ENCODE results near the gene ADRA2B.
A peak's percentile ranks its signal among the peaks of the same experiment; 100 is the strongest.
"Not testable (repeated sequence)": the region's sequence is repeated elsewhere in the genome, so short reads cannot be mapped to it uniquely, and the experiment has no call there.

Gene ADRA2B
- 0.84 to 7.7 reads per million in 2 donors for total RNA-seq

DNA sequence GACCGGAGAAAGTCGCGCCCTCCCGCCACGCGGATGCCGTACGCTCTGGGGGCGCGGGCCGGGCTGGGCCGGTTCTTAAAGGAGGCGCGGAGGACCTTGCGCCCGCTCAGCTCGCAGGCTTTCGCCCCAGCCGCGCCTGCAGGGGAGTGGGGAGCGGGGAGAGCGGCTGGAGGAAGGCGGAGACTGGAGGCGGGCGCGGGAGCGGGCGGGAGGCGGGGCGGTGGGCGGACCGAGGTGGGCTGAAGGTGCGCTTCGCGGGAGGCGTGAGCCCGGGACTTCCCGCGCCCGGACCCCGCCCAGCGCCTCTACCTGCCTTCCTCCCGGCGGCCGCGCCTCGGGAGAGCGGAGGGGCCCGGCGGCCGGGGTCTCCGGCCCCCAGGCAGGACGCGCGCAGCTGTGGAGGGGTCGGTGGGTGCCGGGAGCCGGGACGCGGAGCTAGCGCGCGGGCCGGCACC is at the start of gene ADRA2B:
Gene ADRA2B, minus strand, starts transcription at position 148 of the 455 bp plus-strand sequence. CDS start 422 bp downstream, outside the sequence.
- peak; percentile 83 for DNase-seq

DNA sequence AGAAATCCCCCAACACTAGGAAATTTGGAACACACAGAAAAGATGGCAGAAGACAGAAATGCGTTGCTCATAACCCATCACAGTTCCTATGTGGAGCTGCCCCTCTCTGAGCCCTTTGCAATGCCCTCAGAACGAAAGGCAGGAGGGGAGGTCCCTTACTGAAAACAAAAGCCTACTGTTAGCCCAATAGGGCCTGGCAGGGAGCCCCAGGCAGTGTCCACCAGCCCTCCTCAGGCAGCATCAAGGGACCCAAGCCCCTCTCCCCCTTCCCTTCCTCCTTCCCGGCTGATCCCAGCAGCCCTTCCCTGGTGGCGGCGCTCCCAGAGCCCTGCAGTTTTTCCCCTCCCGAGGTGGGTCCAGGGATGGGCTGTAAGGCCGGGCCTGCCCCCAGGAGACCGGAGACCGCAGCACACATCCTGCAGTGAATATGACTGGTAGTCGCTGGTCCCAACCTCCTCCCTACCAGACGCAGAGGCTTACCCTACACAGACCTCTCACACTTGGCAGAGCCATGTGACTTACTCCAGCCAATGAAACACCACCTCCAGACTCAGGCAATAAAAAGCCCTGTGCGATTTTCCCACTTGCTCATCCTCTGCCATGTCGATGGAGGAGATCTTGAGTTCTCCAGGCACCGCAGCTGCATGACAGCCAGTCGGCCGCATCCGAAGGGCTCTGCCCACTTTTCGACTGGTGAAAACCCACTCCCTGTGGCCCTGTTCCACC is 48.3 kb upstream of the ADRA2B start:
- peak; percentile 35 for DNase-seq

DNA sequence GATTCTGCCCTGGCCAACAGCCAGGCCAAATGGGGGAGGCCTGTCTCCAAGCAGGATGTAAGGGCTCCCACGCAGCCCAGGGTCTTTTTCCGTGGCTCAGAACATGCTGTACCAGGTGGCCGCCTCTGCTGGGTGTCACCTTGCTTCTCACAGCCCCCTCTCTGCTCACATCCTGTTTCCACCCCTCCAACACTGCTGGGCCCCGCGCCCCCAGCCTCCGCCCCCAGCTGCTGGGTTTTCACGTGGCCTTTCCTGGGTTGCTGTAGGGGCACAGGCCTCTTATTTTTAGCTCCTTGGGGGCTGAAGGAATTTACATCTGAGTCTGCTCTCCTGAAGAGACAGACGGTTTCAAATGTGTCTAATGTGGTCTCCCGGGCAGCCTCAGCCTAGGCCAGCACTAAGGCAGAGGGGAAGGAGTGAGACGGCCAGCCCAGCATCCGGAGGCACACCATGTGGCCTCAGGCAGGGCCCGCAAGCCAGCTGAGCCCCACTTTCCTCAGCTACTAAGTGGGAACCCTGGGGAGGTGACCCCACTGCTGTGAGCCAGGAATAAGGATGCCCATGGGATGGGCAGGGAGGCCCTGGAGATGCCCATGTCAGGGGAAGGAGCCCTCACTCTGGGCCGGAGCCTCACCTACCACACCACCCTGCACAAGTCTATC is 47.5 kb upstream of the ADRA2B start:
- DNase-seq = no peak

DNA sequence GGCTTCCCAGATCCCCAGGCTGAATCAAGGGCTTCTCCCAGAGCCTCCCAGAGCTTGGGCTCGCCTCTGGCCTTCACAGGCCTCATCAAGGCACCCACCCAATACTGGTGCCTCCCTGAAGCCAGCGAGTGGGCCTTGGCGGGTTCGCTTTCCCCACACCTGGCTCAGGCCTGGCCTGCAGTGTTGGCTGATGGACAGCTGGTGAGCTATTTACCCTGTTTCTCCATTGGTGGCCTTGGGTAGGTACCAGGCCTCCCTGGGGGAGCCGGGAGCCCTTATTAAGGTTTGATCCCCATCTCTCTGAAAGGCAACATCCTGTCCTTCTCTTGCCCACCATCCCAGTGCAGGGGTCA is 47.0 kb upstream of the ADRA2B start:
- DNase-seq = no peak

DNA sequence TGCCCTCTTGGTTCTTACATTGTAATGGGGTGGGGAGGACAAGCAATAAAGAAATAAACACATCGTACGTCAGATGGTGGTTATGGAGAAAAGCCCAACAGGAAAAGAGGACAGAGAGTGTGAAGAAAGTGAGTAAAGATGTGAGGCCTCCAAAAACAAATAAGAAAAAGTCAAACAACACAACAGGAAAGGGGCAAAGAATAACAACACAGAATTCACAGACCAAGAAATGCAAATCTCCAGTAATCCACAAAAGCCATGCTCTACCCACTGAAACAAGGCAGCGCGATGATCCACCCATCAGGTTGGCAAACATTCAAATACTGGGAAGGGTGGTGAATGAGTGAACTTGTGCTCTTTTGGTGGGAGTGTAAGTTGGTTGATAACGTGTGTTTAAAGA is 45.5 kb upstream of the ADRA2B start:
- no peak for DNase-seq

DNA sequence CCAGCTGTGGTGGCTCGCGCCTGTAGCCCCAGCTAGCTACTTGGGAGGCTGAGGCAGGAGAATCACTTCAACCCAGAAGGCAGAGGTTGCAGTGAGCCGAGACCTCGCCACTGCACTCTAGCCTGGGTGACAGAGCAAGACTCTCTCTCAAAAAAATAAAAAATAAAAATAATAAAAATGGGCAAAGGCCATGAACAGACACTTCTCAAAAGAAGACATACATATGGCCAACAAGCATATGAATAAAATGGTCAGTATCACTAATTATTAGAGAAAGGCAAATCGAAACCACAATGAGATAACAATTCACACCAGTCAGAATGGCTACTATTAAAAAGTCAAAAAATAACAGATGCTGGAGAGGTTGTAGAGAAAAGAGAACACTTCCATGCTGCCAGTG is 44.0 kb upstream of the ADRA2B start:
- not testable (repeated sequence) for DNase-seq

DNA sequence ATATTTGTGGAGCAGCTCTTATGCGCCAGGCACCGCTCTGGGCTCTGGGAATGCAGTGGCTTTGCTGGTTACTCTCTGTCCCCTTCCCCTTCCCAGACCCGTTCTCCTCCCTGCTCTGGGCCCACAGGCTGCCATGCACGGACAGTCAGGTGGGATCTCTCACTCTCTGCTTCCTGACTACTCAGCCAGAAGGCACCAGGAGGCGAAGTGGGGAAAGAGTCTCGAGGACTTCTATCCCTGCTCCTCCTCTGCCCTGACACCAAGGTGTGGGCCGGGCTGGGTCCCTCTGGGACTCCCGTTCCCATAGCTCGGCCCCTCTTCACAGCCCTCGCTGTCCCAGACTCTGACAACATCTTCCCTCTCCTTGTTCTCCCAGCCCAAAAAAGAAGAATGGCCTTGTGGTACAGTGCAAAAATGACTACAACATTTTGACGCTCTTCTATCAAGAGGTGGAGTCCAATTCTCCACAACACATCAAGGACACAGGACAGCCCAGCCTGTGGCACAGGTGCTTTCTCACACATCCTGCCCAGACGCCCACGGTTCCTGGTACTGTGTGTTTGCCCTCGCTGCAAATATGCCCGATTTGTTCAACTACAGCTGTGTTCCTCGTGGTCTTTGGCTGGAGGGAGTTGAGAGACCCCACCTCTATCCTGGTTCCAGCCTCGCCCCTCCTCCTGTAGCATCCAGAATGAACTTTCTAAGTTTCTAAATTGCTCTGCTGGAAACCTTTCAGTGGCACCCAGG is 42.9 kb upstream of the ADRA2B start:
- no peak for DNase-seq

DNA sequence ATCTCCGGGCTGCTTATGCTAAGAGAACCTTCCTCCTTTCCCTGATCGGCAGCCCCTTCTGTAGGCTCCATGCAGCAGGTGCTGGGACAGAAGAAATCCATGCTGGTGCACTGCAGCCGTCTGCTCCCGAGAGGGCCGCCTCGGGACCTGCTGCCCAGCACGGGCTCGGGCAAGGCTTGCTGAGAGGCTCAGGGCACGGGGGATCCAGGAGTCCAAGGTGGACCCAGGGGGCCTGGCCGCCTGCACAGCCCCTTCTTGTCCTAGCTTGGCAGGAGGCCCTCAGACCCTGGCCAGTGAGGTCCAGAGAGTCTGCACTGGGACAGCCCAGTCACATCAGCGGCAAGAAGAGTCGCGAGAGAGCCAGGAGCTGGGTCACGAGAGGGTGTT is 42.2 kb upstream of the ADRA2B start:
- DNase-seq = no peak

DNA sequence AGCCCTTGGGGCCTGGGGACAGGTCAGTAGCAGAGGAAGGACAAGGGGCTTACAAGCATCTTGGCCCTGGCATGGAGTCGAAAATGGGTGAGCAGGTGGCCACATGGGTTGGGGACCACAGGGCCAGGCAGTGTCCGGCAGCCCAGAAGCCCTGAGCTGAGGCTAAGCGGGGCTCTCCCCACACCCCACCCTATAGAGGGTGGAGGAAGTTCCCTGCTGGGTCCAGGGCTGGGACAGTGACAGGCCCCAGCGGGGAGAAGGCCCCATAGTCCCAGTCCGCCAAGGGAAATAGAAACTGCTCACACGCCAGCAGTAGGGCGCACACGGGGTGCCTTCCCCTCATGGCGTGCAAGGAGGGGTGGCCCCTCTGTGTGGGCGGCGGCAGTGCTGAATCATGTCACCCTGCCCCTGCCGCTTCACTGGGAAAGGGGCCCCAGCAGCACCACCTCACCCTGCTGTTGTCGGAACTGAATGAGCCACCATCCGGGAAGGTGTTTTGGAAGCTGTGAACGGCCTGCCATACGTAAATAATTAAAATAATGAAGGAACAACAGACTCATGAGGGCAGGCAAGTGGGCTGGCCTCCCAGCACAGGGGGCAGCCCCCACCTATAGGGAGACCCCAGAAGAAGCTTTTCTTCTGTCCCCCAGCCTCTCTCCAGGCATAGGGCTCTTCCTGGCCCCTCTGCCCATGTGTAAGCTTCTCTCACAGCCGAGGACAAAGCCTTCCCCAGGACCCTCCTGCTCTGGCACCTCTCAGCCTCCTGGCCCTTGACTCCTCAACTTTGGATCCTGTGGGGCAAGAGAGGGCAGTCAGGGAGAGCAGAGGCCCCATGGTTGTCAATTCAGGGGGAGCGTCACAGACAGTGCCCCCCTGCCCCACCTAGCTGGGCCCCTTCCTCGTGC is 41.5 kb upstream of the ADRA2B start:
- peak; percentile 49 for DNase-seq

DNA sequence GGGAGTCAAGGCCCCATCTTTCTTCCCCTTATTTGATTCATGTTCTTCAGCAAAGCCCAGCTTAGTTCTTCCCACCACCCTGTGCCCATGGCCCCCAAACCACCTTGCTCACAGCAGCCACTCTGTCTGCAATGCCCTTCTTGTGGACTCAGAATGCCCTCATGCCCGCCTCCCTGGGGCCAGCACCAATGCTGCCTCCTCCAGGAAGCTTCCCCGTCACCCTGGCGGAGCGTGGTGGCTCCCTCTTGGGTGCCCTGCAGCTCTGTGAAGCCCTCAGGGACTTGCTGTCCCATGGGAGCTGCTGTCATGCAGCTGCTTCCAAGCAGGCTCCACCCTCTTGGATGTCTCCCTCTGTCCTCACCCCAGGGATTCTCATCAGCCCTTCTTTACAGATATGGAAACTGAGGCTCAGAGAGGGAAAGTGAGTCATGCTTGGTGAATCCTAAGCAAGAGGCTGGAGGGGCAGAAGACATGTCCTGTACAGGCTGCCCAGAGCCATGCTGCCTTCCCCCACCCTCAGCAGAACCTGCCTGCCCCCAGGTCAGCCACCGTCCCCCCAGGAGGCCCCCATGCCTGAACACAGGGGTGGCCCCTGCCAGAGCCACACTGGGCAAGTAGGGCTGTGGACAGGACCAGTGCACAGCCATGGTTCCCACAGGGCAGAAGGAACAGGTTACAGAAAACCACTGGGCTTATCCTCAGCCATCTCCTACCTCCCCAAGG is 40.7 kb upstream of the ADRA2B start:
- no peak for DNase-seq

DNA sequence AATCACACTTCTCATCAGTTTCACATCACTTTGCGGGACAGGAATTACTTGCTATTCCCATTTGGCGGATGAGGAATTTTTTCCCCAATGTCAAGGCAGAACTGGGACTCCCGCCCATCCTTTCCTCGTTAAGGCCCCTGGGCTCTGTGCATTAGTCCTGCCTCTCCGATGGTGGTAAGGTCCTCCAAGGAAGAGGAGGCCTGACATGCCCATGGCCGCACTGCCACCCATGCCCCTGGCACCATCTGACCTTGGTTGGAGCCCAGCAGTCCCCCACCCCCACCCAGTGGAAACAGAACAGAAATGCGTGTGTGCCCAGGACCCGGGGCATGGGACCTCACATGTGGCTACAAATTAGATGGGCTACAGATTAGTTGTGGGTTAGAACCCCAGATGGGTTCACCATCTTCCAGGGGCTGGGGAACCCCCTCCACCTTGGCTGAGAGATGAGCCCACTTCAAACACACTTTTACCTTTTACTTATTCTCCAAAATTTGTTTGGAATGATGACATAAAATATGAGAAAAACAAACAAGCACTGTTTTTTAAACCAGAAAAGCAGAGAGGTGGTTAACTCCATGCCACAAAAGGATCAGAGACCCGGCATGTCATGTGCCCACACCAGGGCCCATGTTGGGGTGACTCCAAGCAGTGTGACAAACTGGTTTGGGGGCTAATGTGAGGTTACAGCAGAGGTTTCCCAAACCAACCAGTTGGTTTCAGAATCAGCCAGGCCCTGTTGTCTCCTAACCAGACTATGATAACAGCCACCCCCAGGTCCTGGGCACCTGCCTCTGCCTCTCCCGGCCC is 39.8 kb upstream of the ADRA2B start:
- no peak for DNase-seq

DNA sequence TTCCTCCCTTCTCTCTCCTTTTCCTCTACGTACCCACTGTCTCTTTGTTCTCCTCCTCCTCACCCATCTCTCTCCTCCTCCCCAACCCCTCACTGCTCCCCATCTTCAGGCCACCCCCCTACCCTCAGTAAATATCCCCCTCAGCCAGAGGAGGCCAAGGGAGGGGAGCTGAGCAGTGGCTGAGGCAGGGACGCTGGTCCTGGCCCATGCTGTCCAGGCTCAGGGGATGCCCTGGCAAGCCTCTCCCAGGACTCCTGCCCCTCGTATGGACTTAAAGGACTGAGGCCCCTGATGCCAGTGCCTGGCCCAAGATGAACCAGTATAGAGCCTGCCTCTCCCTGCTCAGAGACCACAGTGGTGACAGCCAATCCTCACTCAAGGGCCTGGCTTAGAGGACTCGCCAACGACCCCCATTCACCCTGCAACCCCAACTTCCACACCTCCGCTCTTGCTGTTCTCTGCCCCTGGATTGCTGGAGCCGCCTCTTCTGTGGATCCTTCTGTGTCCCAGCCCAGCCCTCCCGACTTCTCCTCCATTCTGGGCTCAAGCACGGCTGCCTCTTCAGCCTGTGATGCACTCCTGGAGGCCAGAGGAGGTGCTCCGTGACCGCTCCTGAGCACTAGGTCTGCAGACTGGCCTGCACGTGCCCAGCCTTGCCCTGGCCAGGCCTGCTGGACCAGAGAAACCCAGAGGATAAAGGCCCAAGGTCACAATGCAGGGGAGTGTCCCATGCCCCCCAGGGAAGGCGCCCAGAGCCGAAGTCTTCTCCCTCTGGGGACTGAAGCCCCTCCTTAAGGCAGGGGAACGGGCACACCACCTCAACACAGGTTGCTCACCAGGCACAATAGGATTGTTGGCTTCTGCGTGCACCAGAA is 38.4 kb upstream of the ADRA2B start:
- no peak for DNase-seq

DNA sequence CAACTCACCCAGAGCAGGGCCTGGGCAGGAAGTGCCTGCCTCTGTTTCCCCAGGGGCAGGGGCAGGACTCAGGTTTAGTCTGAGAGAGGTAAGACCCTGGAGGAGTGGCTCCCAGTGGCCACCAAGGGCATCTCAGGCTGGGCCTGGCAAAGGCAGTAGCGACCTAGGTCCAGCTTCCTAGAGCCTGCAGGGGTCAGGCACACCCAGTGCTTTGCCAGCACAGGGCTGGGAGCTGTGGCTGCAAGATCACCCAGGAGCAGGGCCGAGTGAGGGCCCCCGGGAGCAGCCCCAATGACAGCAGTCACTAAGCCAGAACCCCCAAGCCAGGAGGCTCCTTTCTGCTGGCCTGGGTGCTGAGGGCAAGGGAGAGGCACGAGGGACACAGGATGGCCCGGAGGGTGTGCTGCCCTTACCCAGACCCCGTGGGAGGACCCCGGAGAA is 37.6 kb upstream of the ADRA2B start:
- DNase-seq = no peak

DNA sequence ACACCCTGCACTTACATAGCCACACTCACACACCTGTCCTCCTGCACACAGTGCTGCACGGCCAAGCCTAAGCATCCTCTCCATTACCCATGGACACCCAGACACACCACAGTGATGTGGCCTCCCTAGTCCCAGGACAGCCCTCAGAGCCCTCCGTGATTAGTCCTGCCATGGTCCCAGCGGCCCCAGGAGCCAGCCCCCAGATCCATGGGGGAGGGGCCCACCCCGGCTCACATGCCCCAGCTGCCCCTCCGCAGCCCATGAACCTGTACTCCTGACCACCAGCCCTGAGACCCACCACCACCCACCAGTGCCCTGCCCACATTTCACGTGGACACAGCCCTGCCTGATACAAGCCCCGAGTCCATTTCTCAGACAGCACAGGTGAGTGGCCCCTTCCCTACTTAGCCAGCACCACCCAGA is 36.9 kb upstream of the ADRA2B start:
- DNase-seq = no peak

DNA sequence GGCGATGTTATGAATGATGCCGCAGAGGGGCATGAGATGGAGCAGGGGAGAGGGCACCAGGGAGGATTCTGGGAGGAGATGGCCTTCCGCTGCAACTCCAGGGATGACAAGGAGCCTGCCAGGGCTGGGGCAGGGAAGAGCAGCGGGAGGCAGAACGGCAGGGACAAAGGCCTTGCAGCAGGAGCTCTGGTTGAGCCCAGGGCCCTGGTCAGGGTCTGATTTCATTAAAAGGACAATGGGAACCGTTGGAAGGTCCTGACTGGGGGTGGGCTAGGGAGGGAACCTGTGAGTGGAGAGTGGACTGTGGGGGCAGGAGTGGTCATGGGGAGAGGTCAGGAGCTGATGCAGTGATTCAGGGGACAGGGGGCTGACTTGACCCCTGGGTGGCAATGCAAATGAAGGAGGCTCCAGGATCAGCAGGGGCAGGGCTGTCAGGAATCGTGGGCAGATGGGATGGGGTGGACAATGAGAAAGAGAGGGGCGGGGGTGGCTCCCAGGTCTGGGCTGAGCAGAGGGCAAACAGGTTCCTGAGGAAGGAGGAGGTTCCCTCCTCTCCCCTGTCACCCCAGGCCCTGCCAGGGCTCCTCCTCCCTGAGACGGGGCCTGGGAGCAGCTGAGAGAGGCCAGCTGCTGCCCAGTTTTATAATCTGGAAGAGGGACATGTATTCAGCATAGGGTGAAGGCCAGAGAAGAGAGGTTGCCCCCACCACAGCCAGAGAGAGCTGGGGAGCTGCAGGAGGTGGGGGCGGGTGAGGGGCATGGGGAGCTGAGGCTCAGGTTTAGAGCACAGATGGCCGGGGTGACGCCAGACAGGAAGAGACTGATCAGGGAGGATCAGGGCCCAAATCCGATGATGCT is 36.2 kb upstream of the ADRA2B start:
- no peak for DNase-seq

DNA sequence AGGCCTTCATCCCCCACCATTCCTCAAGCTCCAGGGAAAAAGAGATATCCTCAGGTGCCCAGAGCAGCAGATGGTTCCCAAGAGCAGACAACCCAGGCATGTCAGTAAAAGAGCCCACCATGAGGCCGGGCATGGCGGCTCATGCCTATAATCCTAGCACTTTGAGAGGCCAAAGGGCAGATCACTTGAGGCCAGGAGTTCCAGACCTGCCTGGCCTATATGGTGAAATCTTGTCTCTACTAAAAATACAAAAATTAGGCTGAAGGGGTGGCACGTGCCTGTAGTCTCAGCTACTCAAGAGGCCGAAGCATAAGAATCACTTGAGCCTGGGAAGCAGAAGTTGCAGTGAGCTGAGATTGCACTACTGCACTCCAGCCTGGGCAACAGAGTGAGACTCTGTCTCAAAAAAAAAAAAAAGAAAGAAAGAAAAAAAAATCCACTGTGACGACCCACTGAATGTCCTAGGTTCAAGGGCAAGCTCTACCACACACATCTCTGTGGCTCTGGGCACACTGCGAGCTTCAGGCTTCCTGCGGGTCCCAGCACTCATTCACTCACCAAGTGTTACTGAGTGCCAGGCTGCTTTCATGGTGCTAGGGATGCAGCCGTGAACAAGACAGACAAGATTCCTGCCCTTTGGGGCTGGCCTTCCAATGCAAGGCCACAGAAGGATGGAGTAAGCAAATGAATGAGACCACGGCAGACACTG is 35.4 kb upstream of the ADRA2B start:
- no peak for DNase-seq

DNA sequence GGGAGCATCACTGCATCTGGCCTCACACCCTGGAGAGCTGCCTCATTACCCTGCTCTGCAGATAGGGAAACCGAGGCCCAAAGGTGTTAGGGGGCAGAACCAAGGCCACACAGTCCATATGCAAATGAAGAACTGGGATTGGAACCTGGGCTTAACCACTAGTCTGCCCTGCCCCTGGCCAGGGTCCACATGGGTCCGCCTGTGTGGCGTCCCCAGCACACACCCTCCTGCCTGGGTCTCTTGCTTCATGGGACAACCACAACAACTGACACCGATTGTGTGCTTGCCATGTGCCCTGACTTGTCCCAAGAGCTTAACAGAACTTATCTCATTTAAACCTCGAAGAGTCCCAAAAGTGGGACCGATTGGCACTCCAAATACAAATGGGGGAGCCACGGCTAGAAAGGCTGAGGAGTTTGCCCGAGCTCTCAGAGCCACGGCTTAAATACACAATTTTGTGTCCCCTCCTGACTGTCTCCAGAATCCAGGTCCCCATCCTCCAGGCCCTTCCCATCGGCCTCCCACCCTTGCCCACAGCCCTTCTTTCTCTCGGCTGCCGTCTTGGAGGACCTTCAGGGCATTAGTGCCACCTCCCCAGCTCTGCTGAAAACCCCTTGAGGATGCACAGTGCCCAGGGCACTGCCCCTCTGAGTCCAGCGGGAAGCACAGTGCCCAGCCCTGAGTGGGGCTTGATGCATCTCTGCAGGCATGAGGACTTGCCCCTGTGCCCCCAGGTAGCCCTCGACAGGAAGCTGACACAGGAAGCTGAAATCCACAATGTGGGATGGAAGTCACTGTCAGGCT is 34.6 kb upstream of the ADRA2B start:
- DNase-seq = no peak
